Coronary artery (tissue), 2 donors: ENCODE measurements around the gene MRPS14.

Experiments
- DNase-seq: peaks from one replicate; pipeline ENCODE4 v3.0.0-alpha.2; 2017; ENCODE audit warnings: low spot score
- H3K27ac ChIP-seq, 2 donors: fragments of 200-600 bp; sonication (generic); one replicate each; pipeline ENCODE4 v1.5.1; 2016 to 2019
- H3K4me3 ChIP-seq: fragments of 200-600 bp; sonication (generic); 2 replicates; pipeline ENCODE4 v1.5.1; 2016; ENCODE audit warnings: mild to moderate bottlenecking, moderate library complexity
- TF ChIP-seq, protein P1 (sequence below): fragments of 200-600 bp; sonication (generic); IDR thresholded peaks from one replicate; pipeline ENCODE4 v1.5.1; 2019; ENCODE audit warnings: antibody characterized with exemption

Gene MRPS14

DNA sequence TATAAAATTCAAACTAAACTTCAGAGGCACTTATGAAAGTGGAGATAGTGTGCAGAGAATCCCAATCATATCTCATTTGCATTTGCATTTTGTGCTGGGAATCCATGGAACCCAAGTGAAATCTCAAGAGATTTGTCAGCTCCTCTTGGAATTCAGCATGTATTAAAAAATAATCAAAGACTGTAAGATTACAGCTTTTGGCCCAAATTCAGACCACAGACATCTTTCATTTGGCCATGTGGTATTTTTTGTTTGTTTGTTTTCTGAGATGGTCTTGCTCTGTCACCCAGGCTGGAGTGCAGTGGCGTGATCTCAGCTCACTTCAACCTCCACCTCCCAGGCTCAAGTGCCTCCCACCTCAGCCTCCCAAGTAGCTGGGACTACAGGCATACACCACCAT is 27.3 kb downstream of the MRPS14 start:
- DNase-seq, result no peak
- H3K27ac ChIP-seq, result no peak overlapping the region
- H3K4me3 ChIP-seq, result no peak overlapping the region
- TF ChIP-seq, protein P1, sequence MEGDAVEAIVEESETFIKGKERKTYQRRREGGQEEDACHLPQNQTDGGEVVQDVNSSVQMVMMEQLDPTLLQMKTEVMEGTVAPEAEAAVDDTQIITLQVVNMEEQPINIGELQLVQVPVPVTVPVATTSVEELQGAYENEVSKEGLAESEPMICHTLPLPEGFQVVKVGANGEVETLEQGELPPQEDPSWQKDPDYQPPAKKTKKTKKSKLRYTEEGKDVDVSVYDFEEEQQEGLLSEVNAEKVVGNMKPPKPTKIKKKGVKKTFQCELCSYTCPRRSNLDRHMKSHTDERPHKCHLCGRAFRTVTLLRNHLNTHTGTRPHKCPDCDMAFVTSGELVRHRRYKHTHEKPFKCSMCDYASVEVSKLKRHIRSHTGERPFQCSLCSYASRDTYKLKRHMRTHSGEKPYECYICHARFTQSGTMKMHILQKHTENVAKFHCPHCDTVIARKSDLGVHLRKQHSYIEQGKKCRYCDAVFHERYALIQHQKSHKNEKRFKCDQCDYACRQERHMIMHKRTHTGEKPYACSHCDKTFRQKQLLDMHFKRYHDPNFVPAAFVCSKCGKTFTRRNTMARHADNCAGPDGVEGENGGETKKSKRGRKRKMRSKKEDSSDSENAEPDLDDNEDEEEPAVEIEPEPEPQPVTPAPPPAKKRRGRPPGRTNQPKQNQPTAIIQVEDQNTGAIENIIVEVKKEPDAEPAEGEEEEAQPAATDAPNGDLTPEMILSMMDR, result no peak

DNA sequence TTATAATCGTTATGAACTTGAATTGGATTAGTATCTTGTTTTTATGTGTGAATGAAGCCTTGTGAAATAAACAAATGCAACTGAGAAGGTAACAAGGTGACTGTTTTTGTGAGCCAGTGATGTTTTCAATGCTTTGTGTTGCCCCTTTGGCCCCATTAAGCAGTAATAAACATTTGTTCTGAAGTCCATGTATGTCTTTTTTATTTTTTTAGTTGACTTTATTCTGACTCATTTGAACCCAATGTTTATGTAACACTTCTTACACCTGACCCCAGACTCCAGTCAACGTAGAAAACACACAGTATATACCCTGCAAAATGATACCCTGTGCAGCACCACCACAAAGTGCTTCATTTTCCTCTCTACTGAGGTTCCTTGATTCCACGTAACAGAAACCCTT is 28.1 kb downstream of the MRPS14 start:
- H3K27ac ChIP-seq, result no peak overlapping the region
- no peak overlapping the region for H3K4me3 ChIP-seq
- TF ChIP-seq, protein P1, result no peak
- no peak for DNase-seq

DNA sequence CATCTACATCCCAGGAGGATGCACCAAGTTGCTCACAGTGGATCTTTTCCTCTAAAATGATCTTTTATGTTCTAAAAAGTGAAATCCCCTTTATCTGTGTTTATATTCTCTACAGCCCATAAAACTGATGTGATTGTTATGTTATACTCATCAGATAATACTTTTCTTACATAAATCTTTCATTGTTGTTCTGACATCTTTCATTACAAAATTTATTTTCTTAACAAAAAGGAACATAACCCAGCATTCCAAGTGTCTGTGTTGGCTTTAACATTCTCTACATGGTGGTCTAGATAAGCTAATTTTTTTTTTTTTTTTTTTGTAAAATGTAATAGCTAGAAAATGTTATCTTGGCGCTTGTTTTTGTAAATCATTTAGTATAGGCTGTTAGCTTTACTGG is 31.8 kb downstream of the MRPS14 start:
- DNase-seq, result no peak
- TF ChIP-seq, protein P1, result no peak
- Histone ChIP-seq H3K4me3 (no peak overlapping the region), H3K27ac (no peak overlapping the region)

DNA sequence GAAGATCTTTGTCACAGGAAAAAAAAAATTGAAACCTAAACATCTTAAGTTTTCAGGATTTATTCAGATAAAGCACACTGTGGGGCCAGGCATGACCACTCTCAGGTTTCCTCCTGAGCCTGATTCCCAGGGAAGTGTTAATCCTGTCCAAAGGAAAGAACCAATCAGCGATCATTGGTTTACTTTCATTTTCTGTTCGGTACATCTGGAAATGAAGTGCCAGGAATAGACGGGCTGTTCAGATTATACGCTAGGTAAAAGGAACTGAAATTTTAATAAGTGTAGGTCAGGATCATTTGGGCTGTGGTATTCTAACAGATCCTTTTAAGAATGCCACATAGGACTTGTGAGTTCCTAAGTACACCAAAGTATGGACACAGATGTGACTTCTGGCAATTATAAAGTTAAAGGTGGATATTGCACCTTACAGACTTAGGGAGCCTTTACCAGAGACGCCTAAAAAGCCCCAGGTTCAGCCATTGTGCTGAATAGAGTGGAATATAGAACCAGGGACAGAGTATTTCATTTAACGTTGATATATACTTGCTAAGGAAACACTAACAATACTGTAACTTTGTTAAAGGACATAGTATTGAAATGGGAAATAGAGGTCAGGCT is 32.7 kb downstream of the MRPS14 start:
- TF ChIP-seq, protein P1, result no peak
- Histone ChIP-seq H3K27ac (peak overlapping the region; percentile 53 to 78), H3K4me3 (peak overlapping the region; percentile 66)
- DNase-seq, result no peak

DNA sequence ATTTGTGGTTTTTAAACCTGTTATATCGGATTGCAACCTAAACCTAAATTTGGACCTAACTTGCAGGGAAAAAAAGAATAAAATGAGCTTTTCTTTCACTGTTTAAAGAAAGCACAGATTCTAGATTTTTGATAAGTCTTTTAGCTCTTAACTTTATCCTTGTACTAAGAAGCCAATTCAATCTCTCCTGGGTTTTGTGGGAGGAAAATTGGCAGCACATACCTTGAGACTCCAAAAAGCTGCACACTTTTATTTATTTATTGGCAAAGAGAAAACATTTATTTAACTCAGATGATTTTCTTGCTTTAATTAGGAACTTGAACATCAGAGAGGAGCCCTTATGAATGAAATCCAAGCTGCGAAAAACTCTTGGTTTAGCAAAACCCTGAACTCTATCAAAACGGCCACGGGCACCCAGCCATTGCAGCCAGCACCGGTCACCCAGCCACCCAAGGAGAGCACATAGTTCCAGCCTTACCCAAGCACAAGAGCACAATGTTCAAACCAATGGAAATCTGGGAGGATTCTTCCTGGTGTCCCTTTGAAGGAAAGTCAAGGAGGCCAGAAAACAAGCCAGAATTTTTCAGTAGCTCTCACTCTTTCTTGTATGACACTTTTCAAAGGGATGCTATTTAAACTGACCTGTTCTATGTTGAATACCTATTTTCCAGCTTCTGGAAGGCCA is 33.5 kb downstream of the MRPS14 start:
- peak overlapping the region in 1 of 2 donors; percentile 67 for H3K27ac ChIP-seq
- H3K4me3 ChIP-seq, result peak overlapping the region; percentile 66
- no peak for DNase-seq

DNA sequence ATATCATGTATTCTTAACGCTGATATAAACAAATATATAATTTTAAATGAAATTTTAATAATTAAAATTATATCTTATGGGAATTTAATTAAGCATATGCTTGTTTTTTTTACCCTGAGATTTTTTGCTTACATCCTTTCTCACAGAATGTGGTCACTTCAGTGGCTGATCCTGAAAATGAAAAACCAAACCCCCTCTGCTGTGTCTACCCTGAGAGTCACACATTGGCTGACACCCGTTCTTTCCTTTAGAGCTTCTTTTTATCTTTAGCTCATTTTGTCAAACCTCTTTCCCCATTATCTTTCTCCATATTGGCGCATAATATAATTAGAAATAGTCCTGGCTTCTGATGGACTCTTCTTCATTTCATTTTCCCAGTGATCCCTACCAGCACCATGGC is 34.2 kb downstream of the MRPS14 start:
- TF ChIP-seq, protein P1, result no peak
- Histone ChIP-seq H3K4me3 (no peak overlapping the region), H3K27ac (no peak overlapping the region)
- DNase-seq, result no peak

More for the DNA sequence above, 33.5 kb downstream of the MRPS14 start:
- TF ChIP-seq, protein P1, result no peak

DNA sequence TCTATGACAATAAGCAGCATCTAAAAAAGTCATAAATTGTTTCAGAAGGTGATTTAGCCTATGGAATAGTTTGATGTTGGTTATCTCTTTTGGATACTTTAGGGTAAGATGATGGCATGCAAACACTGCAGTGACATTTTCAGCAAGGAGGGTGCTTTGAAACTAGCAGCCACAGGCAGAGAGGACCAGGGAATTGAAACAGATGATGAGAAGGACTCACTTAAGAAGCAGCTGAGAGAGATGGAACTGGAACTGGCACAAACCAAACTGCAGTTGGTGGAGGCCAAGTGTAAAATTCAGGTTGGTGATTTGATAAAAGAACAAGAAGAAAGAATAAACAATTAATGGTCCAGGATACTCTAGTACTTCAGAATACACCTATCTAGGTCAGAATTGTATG is 34.7 kb downstream of the MRPS14 start:
- TF ChIP-seq, protein P1, result no peak
- DNase-seq, result no peak
- no peak overlapping the region for H3K27ac ChIP-seq
- H3K4me3 ChIP-seq, result no peak overlapping the region
